ENCODE measurements around the gene ZNF345. TPM values are rescaled to one million over a fixed set of nuclear protein-coding genes. Genes with fewer than 3 reads are reported as not detected.

The ZNF345 gene
- total and polyA plus RNA-seq, 2 of the 8 experiments (the other 6 are each of a cell fraction or from before 2014, with no cell fraction given), result 3.2 to 5.1 TPM

DNA sequence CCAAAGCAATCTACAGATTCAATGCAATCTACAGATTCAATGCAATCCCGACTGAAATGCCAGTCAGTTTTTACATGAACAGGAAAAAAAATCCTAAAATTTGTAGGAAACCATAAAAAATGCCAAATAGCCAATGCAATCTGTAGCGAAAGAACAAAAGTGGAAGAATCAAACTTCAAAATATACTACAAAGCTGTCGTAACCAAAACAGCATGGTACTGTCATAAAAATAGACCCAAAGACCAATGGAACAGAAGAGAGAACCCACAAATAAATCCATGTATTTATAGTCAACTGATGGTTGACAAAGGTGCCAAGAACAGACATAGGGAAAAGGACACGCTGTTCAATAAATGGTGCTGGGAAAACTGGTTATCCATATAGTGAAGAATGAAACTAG lies 47.7 kb downstream of the ZNF345 start (continued):
- TF ChIP-seq GABPA (IDR thresholded peaks at IDR 0.05; ENCODE audit: borderline replicate concordance, insufficient read depth, low read length) (no peak), NANOG (IDR thresholded peaks at IDR 0.05; ENCODE audit: insufficient read depth, low read depth, low read length, poor library complexity, severe bottlenecking) (no peak), CBX5 (IDR thresholded peaks at IDR 0.05; ENCODE audit: low read depth, low read length) (no peak)

Data from H1 (cell line).